Measurements from ENCODE around the gene JUP.

DNA sequence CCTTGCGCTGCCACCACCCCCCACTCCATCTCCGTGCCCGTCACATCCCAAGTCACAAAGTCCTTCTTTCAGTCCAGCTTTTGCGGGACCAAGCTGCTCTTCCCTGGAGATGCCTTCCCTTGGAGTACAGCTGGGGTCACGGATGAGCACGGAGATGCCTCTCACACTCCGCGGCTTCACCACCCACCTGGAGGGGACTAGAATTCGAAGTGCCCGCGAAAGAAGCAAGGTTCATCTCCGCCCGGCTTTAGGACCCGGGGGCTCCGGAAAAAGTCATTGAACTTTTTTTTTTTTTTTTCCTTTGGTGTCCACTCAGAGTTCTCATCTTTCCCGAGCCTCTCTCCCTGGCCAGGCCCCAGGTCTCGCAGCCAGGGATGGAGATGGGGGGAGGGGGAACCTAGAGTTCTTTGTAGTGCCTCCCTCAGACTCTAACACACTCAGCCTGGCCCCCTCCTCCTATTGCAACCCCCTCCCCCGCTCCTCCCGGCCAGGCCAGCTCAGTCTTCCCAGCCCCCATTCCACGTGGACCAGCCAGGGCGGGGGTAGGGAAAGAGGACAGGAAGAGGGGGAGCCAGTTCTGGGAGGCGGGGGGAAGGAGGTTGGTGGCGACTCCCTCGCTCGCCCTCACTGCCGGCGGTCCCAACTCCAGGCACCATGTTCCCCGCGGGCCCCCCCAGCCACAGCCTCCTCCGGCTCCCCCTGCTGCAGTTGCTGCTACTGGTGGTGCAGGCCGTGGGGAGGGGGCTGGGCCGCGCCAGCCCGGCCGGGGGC lies 26.1 kb upstream of the JUP start, which contains the start of gene FKBP10:
- TF ChIP-seq, protein P1, sequence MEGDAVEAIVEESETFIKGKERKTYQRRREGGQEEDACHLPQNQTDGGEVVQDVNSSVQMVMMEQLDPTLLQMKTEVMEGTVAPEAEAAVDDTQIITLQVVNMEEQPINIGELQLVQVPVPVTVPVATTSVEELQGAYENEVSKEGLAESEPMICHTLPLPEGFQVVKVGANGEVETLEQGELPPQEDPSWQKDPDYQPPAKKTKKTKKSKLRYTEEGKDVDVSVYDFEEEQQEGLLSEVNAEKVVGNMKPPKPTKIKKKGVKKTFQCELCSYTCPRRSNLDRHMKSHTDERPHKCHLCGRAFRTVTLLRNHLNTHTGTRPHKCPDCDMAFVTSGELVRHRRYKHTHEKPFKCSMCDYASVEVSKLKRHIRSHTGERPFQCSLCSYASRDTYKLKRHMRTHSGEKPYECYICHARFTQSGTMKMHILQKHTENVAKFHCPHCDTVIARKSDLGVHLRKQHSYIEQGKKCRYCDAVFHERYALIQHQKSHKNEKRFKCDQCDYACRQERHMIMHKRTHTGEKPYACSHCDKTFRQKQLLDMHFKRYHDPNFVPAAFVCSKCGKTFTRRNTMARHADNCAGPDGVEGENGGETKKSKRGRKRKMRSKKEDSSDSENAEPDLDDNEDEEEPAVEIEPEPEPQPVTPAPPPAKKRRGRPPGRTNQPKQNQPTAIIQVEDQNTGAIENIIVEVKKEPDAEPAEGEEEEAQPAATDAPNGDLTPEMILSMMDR (IDR thresholded peaks at IDR 0.05; ENCODE audit: low read depth, low read length) = no peak
- TF ChIP-seq POLR2A (IDR thresholded peaks at IDR 0.05; ENCODE audit: extremely low read depth, insufficient read length) = no peak
- TF ChIP-seq, protein P2, sequence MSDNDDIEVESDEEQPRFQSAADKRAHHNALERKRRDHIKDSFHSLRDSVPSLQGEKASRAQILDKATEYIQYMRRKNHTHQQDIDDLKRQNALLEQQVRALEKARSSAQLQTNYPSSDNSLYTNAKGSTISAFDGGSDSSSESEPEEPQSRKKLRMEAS (IDR thresholded peaks at IDR 0.05; ENCODE audit: low read depth, low read length) = no peak

All from NB4 (cell line).